HG03175 (cell line): ENCODE data around the gene MAP1LC3B.
"Not testable (repeated sequence)": the region's sequence is repeated elsewhere in the genome, so short reads cannot be mapped to it uniquely, and the experiment has no call there.

Source experiments
- ATAC-seq: cut with Tn5 transposase; IDR thresholded peaks from one replicate; pipeline ENCODE4 v1.9.1; 2021; ENCODE audit warnings: mild to moderate bottlenecking, moderate library complexity; ENCODE audit not compliant: unreplicated experiment

Gene MAP1LC3B

DNA sequence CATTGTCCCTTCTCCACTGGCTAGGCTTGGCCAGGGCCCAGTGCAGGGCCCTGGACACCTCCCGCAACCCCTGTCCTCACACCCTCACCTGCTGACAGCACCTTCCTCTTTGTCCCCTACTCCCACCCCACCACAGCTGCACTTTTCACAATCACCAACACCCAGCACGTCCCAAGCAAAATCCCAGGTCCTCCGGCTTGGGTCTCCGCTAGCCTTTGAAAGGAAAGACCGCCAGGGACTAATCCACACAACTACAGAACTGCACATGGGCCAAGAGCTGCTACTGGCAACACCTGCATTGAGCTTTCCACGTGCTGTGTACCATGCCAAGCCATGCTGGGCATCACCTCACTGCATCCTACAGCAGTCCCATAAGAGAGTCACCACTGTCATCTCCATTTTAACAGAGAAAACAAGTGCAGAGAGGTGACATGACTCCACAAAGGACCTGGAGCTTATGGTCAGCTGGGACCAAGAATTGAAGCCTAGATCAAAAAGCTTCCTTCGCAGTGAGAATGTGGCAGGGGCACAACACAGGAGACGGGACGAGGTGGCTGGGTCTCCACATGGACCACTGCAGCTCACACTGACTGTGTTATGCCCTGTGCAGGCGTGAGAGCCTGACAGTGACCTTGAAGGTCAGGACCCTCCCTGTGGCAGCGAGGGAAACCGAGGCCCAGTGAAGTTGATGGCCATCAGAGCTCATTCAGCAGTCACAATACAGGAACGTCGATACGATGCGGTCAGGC is 31.1 kb upstream of the MAP1LC3B start:
- no peak for ATAC-seq

DNA sequence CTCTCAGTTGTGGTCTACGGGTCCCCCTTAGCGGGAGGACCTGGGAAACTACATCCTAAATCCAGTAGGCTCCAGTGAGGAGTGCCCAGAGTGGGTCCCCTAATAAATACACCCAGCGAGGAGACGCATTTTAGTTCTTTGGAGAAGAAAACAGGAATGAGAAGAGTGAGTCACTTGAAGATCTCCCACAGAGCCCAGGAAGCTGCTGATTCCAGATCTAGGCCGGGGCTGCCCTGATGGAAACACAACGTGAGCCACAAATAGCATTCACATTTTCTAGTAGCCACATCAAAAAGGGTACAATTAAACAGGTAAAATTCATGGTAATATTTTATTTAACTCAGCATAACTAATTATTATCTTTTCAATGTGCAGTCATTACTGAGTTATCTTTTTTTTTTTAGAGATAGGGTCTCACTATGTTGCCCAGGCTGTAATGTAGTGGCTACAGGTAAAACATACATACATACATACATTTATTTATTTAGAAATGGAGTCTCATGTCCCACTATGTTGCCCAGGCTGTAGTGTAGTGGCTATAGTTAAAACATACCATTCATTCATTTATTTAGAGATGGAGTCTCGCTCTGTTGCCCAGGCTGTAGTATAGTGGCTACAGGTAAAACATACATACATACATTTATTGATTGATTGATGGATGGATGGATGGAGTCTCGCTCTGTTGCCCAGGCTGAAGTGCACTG is 30.1 kb upstream of the MAP1LC3B start:
- no peak for ATAC-seq

- not testable (repeated sequence) for ATAC-seq
Measured at GRCh38 chr16:87362828-87363559, 29.1 kb upstream of the MAP1LC3B start.

GRCh38 chr16:87363771-87364455 is 28.2 kb upstream of the MAP1LC3B start:
- ATAC-seq, result no peak

- no peak for ATAC-seq
Measured at GRCh38 chr16:87365021-87365713, 27.0 kb upstream of the MAP1LC3B start.

- no peak for ATAC-seq
Measured at GRCh38 chr16:87366288-87366687, 25.8 kb upstream of the MAP1LC3B start.

DNA sequence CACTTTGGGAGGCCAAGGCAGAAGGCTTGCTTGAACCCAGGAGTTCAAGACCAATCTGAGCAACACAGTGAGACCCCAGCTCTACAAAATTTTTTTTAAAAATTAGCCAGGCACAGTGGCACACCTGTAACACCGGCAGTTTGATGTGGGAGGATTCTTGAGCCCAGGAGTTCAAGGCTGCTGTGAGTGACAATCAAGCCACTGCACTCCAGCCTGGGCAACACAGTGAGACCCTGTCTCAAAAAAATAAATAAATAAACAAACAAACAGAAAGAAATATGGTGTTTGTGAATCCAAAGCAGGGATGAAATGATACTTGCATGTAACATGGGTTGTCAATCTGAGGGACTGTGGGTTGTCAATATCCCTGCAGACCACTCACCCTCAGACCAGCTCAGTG is 25.2 kb upstream of the MAP1LC3B start:
- no peak for ATAC-seq

GRCh38 chr16:87367529-87367928 is 24.6 kb upstream of the MAP1LC3B start:
- ATAC-seq, result no peak

- no peak for ATAC-seq
Measured at GRCh38 chr16:87368029-87368770, 23.9 kb upstream of the MAP1LC3B start.

- no peak for ATAC-seq
Measured at GRCh38 chr16:87369117-87369765, 22.9 kb upstream of the MAP1LC3B start.

DNA sequence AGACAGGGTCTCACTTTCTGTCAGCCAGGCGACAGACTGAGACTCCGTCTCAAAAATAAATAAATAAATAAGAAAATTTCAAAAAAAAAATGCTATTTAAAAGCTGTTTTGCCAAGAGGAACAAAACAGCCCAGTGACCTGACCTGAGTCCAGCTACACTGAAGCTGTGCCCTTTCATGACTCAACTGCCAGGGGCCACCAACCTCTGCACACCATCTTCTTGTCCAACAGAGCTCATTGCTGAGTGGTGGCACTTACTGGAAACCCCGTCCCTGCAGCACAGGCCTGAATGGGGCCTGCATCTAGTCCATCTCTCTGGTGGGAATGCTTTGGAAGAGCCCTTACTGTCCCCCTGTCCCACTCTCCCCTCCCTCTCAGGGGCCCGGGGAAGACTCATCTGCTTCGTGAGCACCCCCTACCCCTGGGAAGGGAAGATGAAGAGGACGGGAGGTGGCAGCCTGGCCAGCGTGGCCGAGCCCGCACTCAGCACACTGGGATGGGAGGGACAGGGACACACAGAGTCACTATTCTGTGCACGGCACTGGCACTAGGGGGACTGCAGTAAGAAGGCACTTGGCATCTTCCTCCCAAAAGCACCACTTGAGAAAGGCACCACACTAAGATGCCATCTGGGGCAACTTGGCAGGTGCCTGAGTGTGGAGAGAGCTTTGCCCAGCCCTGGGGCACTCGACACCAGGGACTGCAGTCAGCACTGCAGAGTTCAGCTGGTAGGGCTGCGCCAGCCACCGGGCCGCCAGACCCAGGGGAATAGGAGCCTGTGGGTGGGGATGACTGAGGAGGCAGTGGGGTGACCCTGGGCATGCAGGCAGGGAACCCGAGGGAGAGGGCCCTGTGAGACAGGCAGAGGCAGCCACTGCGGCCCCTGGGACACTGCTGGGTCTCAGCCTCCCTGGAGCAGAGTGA is 22.1 kb upstream of the MAP1LC3B start:
- ATAC-seq, result no peak

DNA sequence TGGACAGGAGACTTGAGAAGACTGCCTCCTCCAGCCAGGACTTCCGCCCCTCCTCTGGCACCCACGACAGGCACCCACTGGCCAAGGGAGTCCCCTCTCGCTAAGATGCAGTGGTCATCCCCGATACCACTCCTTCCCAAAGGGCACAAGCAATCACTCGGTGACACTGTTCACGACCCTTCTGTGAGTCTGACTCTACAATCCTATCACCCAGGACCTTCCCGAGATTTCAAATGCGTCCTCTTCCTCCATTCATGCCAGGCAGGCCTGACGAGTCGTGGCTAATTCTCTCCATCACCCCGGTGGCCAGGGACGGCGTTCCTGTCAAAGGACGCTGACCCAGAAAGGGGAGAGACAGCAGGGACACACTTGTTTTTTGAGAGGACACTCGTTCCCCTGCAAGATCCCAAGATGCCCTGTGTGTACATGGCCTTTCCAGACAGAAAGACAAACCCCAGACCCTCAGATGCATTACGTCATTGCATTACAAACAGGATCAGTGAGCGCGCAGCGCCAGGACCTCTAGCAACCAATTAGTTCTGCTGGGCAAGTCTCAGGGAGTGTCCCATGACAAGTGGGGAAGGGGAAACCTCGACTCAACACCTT is 20.8 kb upstream of the MAP1LC3B start:
- ATAC-seq, result no peak

DNA sequence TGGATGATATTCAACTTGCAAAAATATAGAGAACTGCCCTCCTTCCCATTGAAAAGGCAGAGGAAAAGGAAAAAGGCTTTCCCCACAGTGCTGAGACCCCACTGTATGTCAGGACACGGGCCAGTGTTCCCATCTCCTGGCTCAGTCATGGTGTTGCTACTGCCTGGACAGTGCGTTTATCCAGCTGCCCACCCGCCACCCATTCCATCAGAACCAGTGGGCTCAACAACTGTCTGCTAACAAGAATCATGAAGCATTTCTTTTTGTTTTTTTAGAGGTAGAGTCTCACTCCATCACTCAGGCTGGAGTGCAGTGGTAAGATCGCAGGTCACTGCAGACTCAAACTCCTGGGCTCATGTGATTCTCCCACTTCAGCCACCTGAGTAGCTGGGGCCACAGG is 19.8 kb upstream of the MAP1LC3B start:
- ATAC-seq, result no peak

DNA sequence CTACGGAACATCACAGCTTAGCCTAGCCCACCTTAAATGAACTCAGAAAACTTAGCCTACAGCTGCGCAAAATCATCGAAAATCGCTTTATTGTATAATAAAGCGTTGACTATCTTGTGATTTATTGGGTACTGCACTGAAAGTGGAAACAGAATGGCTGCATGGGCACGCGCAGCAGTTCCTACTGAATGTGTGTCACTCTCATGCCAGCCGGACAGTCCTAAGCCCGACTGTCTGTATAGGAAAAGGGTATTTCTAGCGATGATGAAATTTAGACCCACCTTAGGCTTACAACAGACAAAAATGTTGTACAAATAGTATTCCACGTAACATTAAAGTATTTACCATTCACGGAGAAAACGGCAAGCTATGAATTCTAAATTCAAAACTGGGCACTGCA is 17.8 kb upstream of the MAP1LC3B start:
- ATAC-seq, result no peak

GRCh38 chr16:87375426-87376135 is 16.6 kb upstream of the MAP1LC3B start:
- ATAC-seq, result no peak

GRCh38 chr16:87376660-87377059 is 15.5 kb upstream of the MAP1LC3B start:
- no peak for ATAC-seq

- ATAC-seq, result not testable (repeated sequence)
Measured at GRCh38 chr16:87379312-87379752, 12.8 kb upstream of the MAP1LC3B start.
